Kidney (tissue), 14 donors: Measurements from ENCODE around the gene CFAP92. TPM values are rescaled to one million over a fixed set of nuclear protein-coding genes. Genes with fewer than 3 reads are reported as not detected.

ENCODE experiments used
- DNase-seq, 5 donors: peaks; one replicate each; pipeline ENCODE4 v3.0.0-alpha.2; 2013 to 2020
- FAIRE-seq: peaks from 2 replicates; lab custom pipeline; 2012; peaks lifted over from hg19 to GRCh38; lab: Jason Lieb, UNC
- H3K27ac ChIP-seq, 2 donors: one replicate each; pipeline ENCODE4 v1.7.0; 2013; ENCODE audit warnings: low read depth in 2 of 2, low read length in 2 of 2, inconsistent platforms in 1 of 2
- H3K27me3 ChIP-seq: one replicate; pipeline ENCODE4 v1.7.1; 2013; ENCODE audit warnings: low read length, inconsistent platforms; ENCODE audit not compliant: control insufficient read depth, insufficient read depth
- H3K36me3 ChIP-seq, 3 donors: one replicate each; pipeline versions ENCODE4 v1.7.0 to v1.7.1; 2013; ENCODE audit warnings: low read length in 3 of 3, control low read depth in 1 of 3, inconsistent platforms in 1 of 3; ENCODE audit not compliant: insufficient read depth in 3 of 3, control insufficient read depth in 2 of 3
- H3K4me1 ChIP-seq, 3 donors: one replicate each; pipeline versions ENCODE4 v1.7.0 to v1.7.1; 2013; ENCODE audit warnings: low read length in 3 of 3, inconsistent platforms in 1 of 3, low read depth in 1 of 3; ENCODE audit not compliant: control insufficient read depth in 2 of 3, insufficient read depth in 2 of 3
- H3K4me3 ChIP-seq, 3 donors: one replicate each; pipeline versions ENCODE4 v1.7.0 to v1.8.1; 2013; ENCODE audit warnings: low read length in 3 of 3, control low read depth in 1 of 3, inconsistent platforms in 1 of 3
- H3K9ac ChIP-seq, 3 donors: one replicate each; pipeline versions ENCODE4 v1.7.0 to v1.7.1; 2013; ENCODE audit warnings: low read length in 3 of 3, control low read depth in 1 of 3, inconsistent platforms in 1 of 3
- H3K9me3 ChIP-seq, 3 donors: one replicate each; pipeline versions ENCODE4 v1.7.0 to v1.7.1; 2013; ENCODE audit warnings: low read length in 3 of 3, control low read depth in 1 of 3, inconsistent platforms in 1 of 3; ENCODE audit not compliant: control insufficient read depth in 2 of 3, insufficient read depth in 1 of 3
- intact Hi-C: fragments of 100-400 bp; cut with DNase I; formaldehyde crosslinking; loops from one replicate; pipeline ENCODE4 v1.11.1; 2022
- polyA plus RNA-seq: library from polyadenylated mRNA; stranded (reverse); fragments of 350-450 nt; fragmentation: Illumina TruSeq; extraction: RNeasy Lipid Tissue Mini Kit (QIAGEN cat#74804); gene quantifications from one replicate; pipeline ENCODE4 v1.2.3, GENCODE V29; 2014; ENCODE audit warnings: low read depth, low replicate concordance; ENCODE audit not compliant: insufficient read depth
- total RNA-seq: library from RNA; stranded (reverse); fragmentation: NEBNext Ultra II Directional; extraction: Animal tissue kit (Norgen Biotek cat#: 25700); gene quantifications from one replicate; pipeline ENCODE4 v1.2.1, GENCODE V29; 2021
- TF ChIP-seq, protein P1 (sequence below): IDR thresholded peaks from 3 replicates; pipeline ENCODE4 v1.5.1; 2012; ENCODE audit warnings: mild to moderate bottlenecking, moderate library complexity, borderline replicate concordance; ENCODE audit not compliant: insufficient read depth; ENCODE audit errors: extremely low read depth
- donor health status: control.
- donor health status: control.
- donor health status: control.
- donor health status: control.
- donor health status: control.
- donor health status: DM: yes; HTN: yes; CAD: no.
- donor health status: Normal renal cell carcinoma (clear cell type).

Gene CFAP92
- total and polyA plus RNA-seq, 2 donors from 2014 or later, result 0.56 to 0.60 TPM

DNA sequence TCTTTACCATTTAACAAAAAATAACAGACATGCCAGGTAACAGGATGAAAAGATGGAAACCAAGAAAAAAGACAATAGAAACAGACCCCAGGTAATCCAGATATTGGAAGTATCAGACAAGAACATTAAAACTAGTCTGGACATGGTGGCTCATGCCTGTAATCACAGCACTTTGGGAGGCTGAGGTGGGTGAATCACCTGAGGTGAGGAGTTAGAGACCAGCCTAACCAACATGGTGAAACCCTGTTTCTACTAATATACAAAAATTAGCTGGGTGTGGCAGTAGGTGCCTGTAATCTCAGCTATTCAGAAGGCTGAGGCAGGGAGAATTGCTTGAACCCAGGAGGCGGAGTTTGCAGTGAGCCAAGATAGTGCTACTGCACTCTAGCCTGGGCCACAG is 73.9 kb downstream of the CFAP92 start:
- H3K36me3 ChIP-seq, result peaks cover 0 to 3% (median 3%) of the 10 kb centered on the region in 3 donors
- FAIRE-seq, result no peak
- no peak overlapping the region for H3K4me3 ChIP-seq
- H3K9me3 ChIP-seq, result peaks cover 0 to 10% (median 0%) of the 10 kb centered on the region in 3 donors
- no peaks in the 10 kb centered on the region for H3K4me1 ChIP-seq
- DNase-seq, result no peak
- intact Hi-C loops, result no loop called here
- TF ChIP-seq, protein P1, sequence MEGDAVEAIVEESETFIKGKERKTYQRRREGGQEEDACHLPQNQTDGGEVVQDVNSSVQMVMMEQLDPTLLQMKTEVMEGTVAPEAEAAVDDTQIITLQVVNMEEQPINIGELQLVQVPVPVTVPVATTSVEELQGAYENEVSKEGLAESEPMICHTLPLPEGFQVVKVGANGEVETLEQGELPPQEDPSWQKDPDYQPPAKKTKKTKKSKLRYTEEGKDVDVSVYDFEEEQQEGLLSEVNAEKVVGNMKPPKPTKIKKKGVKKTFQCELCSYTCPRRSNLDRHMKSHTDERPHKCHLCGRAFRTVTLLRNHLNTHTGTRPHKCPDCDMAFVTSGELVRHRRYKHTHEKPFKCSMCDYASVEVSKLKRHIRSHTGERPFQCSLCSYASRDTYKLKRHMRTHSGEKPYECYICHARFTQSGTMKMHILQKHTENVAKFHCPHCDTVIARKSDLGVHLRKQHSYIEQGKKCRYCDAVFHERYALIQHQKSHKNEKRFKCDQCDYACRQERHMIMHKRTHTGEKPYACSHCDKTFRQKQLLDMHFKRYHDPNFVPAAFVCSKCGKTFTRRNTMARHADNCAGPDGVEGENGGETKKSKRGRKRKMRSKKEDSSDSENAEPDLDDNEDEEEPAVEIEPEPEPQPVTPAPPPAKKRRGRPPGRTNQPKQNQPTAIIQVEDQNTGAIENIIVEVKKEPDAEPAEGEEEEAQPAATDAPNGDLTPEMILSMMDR, result no peak
- H3K9ac ChIP-seq, result no peak overlapping the region
- no peaks in the 10 kb centered on the region for H3K27me3 ChIP-seq
- H3K27ac ChIP-seq, result no peak overlapping the region

DNA sequence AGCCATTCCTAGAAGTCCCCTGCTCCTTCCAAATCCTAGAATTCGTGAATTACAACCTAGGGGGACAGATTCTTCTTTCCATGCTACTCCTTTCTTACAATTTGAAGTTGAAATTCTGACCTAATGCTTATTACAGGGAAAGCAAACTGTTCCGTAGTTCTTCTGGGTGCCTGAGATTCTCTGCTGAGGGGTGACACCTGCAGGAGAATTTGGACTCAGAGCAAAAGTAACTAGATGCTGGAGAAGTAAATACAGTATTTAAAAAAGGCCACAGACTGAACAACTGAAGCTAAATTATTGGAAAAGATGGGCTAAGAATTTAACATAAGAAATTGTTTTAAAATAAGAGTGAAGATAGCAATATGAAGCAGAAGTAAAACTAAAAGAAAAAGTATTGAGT is 76.6 kb downstream of the CFAP92 start:
- TF ChIP-seq, protein P1, result peak; percentile 17
- Histone ChIP-seq H3K27me3 (no peaks in the 10 kb centered on the region), H3K36me3 (peaks cover 5 to 20% (median 13%) of the 10 kb centered on the region in 3 donors), H3K9ac (no peak overlapping the region), H3K9me3 (peaks cover 0 to 10% (median 0%) of the 10 kb centered on the region in 3 donors), H3K27ac (no peak overlapping the region), H3K4me3 (no peak overlapping the region), H3K4me1 (no peaks in the 10 kb centered on the region)
- intact Hi-C loops, result no loop called here
- DNase-seq (peak in 1 of 5 donors; percentile 9), FAIRE-seq (no peak)

DNA sequence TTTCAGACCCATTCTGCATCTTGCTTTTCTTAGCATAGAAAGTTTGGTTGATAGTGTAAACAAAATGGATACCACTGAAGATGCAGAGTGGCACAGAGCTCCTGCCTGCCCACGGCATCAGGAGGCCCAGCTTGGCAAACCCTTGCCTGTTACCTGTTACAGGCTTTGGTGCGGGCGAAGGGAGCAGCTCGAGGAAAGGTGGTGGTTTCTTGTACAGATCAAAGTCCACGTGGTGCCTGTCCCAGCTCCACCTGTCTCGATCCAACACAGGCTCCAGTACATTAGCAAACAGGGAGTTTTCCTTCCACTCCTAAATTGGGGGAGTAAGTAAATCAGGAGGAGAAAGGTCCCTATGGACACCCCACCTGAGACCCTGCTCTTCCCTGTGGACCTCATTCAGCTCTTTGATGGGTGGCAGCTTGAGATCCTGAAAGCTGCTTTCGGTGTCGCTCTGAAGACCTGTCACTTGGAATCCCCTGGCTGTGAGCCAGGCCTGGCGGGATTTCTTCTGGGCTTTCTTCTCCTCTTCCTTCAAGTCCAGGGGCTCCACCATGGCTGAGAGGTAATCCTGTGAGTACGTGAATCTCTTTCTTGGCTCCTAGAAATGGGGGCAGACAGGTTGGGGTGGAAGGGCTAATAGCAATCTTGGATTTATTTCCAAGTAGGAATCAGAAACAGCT is 78.8 kb downstream of the CFAP92 start:
- no peak overlapping the region for H3K9ac ChIP-seq
- no peaks in the 10 kb centered on the region for H3K9me3 ChIP-seq
- H3K27me3 ChIP-seq, result no peaks in the 10 kb centered on the region
- no peaks in the 10 kb centered on the region for H3K4me1 ChIP-seq
- DNase-seq (no peak), FAIRE-seq (no peak)
- TF ChIP-seq, protein P1, result no peak
- intact Hi-C loops, result no loop called here
- peaks cover 5 to 28% (median 25%) of the 10 kb centered on the region in 3 donors for H3K36me3 ChIP-seq
- H3K27ac ChIP-seq, result no peak overlapping the region
- no peak overlapping the region for H3K4me3 ChIP-seq

DNA sequence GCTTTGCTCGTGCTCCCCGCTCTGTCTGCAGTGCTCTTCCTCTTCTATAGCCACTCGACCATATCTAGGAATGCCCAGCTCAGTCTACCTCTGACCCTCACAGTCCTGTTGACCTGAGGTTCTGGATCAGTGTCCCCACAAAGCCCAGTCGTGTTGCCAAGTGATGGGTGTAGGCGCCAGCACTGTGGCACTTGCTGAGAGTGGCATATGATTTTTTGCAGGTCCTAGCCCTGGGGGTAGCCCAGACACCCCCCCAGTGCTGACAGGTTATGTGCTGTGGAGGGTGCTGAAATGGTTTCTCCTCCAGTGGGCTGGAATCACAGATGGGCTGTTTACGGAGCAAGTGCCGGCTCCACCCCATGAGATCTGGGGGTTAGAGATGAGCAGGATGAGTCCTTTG is 82.0 kb downstream of the CFAP92 start:
- intact Hi-C loops, result no loop called here
- peaks cover 5 to 52% (median 32%) of the 10 kb centered on the region in 3 donors for H3K36me3 ChIP-seq
- DNase-seq, result no peak
- no peaks in the 10 kb centered on the region for H3K9me3 ChIP-seq
- no peaks in the 10 kb centered on the region for H3K27me3 ChIP-seq
- no peak overlapping the region for H3K27ac ChIP-seq
- no peak overlapping the region for H3K4me3 ChIP-seq
- H3K4me1 ChIP-seq, result no peaks in the 10 kb centered on the region
- no peak for FAIRE-seq
- TF ChIP-seq, protein P1, result no peak
- no peak overlapping the region for H3K9ac ChIP-seq
